HTR-8/SVneo (cell line): Measurements from ENCODE around the gene PDE4A.
A peak's percentile ranks its signal among the peaks of the same experiment; 100 is the strongest.
"Not testable (repeated sequence)": the region's sequence is repeated elsewhere in the genome, so short reads cannot be mapped to it uniquely, and the experiment has no call there.

ENCODE experiments used
- DNase-seq: peaks from one replicate; pipeline ENCODE4 v3.0.0; 2011; ENCODE audit warnings: low spot score, mixed read lengths; ENCODE audit not compliant: insufficient read length
- FAIRE-seq: peaks from 2 replicates; lab custom pipeline; 2011; peaks lifted over from hg19 to GRCh38; lab: Jason Lieb, UNC

PDE4A gene

GRCh38 chr19:10402441-10403038 is 17.8 kb upstream of the PDE4A start:
- FAIRE-seq (no peak), DNase-seq (no peak)

DNA sequence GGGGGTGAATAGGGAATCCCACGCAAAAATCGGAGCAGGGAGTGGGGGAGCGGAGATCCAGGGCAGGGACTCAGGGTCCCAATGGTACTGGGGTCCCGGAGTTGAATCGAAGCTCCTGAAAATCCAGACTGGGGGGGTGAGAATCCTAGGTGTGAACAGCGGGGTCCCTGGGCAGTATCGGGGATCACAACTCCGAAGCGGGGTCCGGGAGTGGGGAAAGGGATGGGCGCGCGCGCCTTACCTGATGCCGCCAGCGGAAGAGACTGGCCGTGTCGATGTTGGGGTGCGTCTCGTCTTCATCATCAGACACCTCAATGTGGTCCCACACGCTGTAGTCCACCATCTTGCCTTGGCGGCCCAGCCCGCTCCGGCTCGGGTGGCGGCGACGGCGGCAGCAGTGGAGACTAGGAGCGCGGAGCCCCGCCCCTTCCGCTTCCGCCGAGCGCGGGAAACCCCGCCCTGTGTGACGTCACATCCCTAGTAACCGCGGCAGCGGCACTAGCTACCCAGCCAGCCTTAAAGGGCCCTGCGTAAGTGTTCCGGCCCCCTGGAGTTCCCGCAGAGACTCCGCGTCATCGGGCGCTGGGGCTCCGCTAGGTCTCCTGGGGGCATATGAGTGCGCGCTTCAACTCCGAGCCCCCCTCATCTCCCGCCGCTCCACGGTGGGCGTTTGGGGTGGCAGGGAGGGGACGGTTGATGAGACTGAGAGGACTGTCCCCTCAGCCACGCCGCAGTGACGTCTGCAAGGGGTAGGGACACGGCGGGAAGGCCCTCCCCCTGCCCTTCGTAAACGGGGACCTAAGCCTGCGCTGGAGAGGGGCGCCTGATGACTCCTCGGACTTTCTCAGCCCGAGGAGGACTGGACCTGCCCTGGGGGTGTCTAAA is 17.0 kb upstream of the PDE4A start, which contains the start of gene CDC37:
Gene CDC37, minus strand, starts transcription at position 406 of the 885 bp plus-strand sequence. Its CDS starts 63 bp downstream, at position 343.
- FAIRE-seq: peak; percentile 92
- peak; percentile 98 for DNase-seq

DNA sequence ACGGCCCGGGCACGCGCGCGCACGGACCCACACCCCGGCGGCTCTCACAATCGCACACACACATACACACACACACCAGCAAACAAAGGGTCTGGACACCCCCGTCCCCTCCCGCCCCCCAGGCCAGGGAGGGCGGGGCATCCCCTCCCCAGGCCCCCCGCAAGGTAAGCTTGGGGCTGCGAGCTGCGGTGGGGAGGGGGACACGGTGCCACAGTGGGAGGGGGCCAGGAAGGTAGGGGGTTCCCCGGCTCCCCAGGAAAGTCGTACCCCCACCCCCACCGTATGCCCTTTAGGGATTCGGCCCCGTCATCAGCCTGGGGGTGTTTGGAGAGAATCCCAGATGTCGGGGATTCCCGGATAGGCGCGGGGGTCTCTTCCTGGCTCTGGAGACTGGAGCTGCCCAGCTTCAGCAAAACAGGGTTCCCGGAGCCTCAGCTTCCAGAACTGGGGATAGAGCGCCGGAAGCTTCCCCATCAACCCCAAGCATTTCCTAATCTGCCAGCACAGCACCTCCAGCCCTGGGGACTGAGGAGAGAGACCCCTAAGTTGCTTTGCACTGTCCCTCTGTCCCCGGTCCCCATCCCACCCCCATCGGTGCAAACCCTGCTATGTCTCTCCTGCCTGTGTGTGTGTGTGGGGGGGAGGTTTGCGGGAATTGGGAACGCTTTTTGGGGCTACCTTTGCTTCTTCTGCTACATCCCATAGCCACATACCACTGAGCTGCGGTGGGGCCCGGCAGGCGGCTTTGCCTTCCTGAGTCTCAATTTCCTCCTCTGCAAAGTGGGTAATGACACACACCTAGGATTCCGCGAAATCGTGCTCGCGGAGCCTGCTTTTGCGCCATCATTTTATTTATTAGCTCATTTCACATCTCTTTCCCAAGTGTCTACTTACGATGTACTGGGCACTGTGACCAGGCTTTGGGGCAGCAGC is 15.2 kb upstream of the PDE4A start:
- no peak for FAIRE-seq
- no peak for DNase-seq

DNA sequence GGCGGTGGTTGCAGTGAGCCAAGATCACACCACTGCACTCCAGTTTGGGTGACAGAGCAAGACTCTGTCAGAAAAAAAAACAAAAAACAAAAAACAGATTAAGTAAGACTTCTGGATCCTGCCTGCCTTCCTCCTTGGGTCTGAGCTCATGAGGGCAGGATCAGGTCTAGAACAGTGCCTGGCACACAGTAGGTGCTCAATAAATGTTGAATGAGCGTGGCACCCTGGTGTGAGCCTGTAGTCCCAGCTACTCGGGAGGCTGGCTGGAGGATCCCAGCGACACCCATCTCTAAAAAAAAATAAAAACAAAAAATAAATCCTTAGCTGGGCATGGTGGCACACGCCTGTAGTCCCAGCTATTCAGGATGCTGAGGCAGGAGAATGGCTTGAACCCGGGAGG is 14.1 kb upstream of the PDE4A start:
- FAIRE-seq: no peak
- no peak for DNase-seq

DNA sequence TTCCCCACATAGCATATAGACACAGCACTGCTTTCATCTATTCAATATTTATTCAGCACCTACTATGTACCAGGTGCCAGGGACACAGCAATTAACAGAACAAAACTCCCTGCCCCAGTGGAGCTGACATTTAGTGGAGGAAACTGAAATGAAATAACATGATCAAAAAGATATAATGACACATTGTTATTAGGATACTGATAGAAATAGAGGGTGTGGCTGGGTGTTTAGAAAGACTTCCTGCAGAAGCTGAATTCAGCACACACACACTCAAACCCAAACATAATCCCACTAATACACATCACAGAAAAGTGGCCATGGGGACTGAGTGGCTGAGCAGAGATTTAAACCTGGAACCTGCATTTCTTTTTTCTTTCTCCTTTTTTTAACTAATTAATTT is 13.2 kb upstream of the PDE4A start:
- DNase-seq: no peak
- no peak for FAIRE-seq

DNA sequence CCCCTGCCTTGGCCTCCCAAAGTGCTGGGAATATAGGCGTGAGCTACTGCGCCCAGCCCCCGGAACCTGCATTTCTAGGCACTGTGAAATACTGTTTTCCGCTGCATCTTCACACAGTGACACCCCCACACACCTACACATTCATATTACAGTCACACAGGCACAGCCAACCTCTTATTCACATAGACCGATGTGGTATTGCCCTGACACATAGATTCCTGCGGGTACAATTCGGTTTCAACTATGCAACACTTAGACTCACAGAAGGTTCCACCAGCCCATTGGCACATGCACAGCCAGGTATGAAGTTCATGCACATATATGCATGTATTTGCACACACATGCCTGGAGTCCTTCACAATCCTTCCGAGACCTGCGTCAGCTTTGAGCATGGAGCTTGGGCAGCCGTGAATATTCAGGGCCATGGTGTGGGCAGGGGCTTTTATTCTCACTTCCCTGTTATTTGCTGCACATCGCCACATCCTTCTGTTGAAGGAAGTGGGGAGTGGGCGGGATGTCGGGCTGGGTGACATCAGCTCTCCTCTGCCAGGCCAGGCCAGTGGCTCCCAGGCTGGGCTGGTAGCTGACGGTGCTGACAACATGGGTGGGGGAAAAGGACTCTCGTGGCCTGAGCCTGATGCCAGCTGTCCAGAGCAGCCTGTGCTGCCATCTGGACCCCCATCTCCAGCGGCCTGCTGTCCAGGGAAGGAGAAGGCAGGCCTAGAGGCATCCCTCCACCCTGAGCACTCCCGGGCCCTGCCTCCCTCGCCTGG is 11.6 kb upstream of the PDE4A start:
- DNase-seq (no peak), FAIRE-seq (no peak)

DNA sequence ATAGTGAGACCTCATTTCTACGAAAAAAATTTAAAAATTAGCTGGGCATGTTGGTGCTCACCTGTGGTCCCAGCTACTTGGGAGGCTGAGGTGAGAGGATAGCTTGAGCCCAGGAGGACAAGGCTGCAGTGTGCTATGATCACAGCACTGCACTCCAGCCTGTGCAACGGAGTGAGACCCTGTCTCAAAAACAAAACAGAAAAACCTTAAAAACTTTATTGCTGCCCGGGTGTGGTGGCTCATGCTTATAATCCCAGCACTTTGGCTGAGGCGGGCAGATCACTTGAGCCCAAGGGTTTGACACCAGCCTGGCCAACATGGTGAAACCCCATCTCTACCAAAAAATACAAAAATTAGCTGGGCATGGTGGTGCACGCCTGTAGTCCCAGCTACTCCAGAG is 9.1 kb upstream of the PDE4A start:
- not testable (repeated sequence) for DNase-seq, FAIRE-seq

DNA sequence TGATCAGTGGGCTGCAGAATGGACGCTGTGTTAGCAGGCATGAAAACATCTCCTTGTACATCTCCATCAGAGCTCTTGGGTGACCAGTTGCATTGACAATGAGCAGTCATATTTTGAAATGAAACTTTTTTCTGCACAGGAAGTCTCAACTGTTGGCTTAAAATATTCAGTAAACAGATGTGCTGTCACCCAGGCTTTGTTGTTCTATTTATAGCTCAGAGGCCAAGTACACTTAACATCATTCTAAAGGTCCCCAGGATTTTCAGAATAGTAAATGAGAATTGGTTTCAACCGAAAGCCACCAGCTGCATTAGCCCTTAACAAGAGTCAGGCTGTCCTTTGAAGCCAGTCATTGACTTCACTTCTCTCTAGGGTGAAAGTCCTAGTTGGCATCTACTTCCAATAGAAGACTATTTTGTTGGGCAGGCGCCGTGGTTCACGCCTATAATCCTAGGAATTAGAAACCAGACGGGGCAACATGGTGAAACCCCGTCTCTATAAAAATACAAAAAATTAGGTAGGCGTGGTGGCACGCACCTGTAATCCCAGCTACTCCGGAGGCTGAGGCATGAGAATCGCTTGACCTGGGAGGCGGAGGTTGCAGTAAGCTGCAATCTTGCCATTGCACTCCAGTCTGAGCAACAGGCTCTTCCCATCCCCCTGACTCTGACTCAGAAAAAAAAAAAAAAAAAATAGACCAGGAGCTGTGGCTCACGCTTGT is 7.9 kb upstream of the PDE4A start:
- FAIRE-seq: no peak
- no peak for DNase-seq

GRCh38 chr19:10416083-10416379 is 4.3 kb upstream of the PDE4A start:
- no peak for DNase-seq
- no peak for FAIRE-seq

DNA sequence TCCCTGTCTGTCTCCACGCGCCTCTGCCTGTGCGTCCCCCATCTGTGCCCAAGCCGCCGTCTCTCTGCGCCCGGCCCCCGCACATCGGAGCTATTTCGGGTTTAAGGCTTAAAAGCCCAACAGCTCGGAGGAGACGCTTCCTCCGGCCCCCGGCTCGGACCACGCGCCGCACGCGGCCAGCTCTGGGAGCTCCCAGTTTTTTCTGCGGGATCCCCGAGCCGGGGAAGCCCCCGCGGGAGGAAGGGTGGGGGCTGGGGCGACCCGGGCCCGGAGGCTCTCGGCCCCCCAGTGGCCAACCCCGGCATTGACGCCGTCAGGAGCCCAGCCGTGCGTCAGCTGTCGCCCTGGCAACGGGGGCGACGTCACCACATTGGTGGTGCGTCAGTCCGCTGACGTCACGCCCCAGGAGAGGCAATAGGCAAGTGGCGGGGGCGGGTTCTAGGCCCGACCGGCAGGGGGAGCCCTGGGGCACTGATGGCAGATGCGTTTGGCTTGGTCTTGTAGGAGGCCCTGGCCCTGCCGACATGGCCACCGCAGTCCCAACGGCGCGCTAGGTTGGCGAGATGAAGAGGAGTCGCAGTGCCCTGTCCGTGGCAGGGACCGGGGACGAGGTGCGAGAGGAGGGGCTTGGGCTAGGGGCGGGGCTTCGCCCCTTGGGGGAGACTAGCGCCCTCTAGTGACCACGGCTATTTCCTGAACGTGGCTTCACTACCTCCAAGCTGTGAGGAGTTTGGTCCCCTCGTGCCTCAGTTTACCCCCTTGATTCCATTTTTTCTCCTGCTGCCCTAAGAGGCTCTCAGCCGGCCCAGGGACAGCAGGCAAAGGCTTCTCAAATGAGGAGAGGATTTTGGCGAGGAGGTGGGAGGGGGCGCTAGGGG is 3.7 kb upstream of the PDE4A start:
- peak; percentile 87 for DNase-seq
- peak; percentile 95 for FAIRE-seq

- DNase-seq (no peak), FAIRE-seq (no peak)
Observed at GRCh38 chr19:10417541-10418234, 2.6 kb upstream of the PDE4A start.

GRCh38 chr19:10418235-10418484 is 2.2 kb upstream of the PDE4A start:
- no peak for DNase-seq
- no peak for FAIRE-seq

DNA sequence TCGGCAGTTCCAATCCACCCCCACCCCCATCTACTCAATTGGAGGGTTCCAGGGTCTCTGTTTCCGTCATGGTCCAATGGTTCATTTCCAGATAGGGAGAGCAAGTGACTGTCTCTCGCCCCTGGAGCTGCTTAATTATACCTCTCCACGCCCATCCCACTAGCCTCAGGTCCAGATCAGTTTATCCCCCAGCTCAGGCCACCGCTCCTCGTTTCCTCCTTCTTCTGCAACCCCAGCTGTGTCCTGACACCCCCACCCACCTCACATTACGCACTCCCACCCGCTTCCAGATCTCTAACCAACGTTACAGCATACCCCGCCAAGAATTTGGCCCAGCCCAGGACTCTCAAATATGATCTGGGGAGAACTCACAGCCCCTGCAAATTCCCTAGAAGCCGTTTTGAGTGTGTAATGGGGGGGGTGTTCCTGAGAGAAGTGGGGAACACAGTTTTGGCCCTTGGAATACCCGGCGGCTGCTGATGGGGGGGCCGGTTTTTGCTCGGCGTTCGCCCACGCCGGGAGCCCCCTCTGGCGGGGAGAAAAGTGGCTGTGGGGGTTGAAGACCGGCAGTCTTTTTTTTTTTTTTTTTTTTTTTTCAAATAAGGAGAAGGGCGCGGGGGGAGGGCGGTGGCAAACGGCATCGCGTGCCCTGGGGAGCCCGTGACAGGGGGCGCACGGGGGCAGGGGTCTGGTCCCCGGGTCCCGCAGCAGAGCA is 1.7 kb upstream of the PDE4A start:
- no peak for DNase-seq
- no peak for FAIRE-seq

- no peak for DNase-seq
- FAIRE-seq: no peak
Observed at GRCh38 chr19:10419200-10419645, 1.1 kb upstream of the PDE4A start.

DNA sequence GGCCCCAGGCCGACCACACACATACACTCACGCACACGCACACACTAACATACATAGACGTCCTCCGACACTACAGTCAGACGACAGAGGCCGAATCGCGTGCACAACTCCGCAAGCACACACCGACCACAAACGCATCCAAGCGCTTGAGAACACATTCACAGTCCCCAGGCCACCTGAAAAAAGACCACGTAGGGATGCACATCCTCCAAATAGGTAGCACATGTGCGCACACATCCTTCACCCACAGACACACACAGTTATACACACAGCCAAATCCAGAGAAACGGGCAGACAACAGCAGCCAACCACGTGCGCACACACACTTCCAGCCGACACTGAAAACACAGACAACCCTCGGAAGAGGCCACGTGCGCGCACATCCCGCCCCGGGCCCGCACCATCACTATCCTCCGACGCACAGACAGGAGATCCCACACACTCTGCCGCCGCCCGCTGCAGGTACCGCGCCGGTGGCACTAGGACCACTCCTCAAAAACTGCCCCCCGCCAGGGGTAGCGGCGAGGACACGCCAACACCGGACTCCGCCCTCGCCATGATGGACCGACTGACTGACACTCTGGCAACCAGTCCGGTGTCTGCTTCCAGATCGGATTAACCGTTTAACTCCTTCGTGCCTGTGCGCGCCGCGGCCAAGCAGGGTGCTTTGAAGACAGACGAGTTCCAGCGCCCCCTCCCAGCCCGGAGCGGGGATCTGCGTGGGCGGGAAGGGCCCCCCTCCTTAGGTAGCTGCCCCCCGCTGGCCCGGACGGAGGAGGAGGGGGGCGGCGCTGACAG is 493 bp upstream of the PDE4A start:
- FAIRE-seq: no peak
- DNase-seq: no peak

- no peak for FAIRE-seq
- no peak for DNase-seq
Observed at GRCh38 chr19:10421240-10422045, 1.1 kb downstream of the PDE4A start.
